Embryonic facial prominence (tissue), 1 donor: ENCODE results near the gene TRPV4.

Source experiments
- DNase-seq: peaks from one replicate; pipeline ENCODE4 v3.0.0-alpha.2; 2016; ENCODE audit errors: extremely low spot score

Gene TRPV4

DNA sequence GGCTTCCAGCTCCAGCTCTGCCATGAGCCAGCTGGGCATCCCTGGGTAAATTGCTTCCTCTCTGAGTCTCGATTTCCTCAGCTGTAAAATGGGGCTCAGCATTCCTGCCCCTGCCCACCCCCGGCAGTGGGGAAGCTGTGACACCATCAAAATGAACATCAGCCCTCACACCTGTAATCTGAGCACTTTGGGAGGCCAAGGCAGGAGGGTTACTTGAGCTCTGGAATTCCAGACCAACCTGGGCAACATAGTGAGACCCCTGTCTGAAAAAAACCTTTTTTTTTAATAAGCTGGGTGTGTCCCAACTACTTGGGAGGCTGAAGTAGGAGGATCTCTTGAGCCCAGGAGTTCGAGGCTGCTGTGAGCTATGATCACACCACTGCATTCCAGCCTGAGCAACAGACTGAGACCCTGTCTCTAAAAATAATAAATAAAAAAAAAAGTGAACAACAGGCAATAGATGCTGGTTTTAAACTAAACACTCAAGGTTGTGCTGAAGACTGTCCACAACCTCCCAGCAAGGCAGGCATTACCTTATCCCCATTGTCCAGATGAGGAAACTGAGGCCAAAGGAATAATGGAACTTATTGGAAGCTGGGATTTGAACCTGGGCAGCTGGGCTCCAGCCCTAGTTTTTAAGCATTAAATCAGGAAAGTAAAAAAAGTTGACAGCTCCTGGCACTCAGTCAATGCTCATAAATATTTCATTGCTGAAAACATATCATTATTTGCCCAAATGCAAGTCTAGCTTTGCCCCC is 4.3 kb downstream of the TRPV4 start:
- no peak for DNase-seq

GRCh38 chr12:109827566-109828550 is 5.3 kb downstream of the TRPV4 start:
- DNase-seq: no peak

DNA sequence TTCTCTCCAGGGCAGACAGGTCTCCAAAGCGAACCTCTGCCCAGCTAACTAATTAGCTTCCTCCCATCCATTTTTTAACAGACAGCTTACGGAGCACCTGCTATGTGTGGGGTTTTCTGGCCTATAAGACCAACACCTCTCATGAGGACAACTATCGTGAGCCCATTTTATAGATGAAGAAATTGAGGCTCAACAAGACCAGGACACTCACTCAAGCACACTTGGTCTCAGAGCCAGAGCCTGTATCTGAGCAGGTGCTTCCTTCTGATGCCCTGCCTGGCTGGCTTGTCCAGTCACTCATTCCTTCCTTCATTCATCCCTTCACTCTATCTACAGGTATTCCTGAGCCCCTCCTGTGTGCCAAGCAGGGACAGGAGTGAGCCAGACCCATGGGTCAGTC is 6.1 kb downstream of the TRPV4 start:
- no peak for DNase-seq

DNA sequence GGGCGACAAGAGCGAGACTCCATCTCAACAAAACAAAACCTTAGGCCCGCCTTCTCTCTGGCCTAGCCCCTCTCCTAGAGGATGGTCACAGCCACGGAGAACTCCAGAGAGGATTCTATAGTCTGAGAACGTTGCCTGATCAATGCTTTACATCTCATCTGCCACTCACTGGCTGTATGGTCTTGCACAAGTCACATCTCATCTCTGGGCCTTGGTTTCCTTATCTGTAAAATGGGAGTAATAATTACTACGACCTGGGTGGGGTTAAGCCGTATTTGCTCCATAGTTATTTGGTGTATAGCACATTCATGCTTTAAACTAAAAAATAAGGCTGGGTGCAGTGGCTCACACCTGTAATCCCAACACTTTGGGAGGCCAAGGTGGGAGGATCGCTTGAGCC is 8.5 kb downstream of the TRPV4 start:
- no peak for DNase-seq

GRCh38 chr12:109822951-109823411 is 10.2 kb downstream of the TRPV4 start:
- no peak for DNase-seq

DNA sequence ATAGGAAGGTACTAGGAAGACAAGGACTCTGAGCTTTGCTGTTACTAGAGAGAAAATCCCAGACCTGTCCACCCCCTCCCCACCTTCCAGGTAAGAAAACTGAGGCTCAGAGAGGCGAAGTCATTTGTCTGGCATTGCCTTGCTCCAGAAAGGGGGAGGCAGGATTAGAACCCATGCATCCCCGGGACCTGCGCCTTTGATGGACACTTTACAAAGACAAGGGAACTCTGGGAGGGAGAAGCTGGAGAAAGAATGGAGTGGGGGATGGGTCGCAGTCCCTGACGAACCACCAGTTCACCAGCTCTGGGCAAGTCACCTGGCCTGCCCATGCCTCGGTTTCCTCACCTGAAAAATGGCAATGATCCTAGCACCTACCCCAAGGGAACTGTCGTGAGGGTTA is 10.8 kb downstream of the TRPV4 start:
- no peak for DNase-seq

DNA sequence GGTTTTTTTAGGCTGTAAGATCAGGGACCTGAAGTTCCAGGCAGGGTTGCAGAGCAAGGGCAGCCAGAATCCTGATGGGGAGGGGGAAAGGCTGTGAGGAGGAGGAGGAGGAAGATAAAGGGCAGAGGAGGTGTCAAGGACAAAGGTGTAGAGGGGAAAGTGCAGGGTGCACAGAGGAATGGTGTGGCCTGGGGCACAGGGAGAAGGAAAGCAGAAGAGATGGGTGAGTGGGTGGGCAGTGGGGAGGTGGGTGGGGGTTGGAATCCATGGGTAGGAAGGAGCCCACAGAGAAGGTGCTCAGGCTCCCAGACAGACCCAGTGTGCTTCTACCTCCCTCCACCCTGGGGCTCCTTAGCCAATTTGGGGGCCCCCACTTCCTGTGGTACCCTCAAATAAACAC is 11.2 kb downstream of the TRPV4 start:
- DNase-seq: no peak

- no peak for DNase-seq
Measured at GRCh38 chr12:109820816-109821381, 12.3 kb downstream of the TRPV4 start.

DNA sequence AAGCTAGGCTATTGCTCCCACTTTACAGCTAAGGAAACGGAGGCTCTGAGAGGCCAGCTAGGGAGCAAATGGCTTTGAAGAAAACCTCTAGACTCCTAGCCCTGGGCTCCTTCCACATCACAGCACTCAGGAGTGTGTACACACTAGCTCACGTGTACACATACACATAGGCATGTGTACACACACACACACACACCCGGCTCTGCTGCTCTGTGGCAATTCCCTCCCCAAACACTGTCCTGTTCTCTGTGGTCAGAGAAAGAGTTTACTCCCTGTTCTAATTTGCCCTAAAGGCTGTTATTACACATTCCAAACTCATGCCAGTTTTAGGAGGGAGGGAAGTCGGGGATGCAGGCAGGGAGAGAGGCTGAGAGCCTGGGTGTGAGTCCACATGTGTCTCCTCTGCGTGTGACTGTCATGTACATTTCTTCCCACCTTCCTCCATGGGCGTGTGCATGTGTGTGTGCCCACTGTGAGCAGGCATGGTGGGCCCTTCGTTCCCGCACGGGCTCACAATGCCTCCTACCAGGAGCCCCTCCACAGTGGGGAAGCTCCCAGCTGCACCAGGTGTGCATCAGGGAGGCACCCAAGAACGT is 14.2 kb downstream of the TRPV4 start:
- no peak for DNase-seq

- DNase-seq: no peak
Measured at GRCh38 chr12:109818253-109818652, 14.9 kb downstream of the TRPV4 start.

DNA sequence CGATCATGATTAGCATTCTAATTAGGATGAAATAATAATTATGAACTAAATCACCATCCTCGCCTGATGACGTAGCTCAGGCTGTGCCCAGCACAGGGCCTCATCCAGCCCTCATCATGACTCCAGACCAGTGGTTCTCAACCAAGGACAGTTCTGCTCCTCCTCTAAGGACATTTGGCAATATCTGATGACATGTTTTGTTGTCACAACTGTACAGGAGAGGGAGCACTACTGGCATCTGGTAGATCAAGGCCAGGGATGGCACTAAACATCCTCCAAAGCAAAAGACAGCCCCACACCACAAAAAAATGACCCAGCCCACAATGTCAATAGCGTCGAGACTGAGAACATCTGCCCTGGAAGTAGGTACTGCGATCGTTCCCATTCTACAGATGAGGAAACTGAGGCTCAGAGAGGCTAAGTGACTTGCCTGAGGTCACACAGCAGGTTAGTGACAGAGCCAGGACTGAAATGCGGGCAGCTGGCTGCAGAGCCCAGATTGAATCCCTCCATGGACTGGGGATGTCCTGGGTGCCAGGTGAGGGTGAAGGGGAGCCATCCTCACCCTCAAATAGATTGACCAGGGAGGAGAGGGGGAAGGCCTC is 15.5 kb downstream of the TRPV4 start:
- no peak for DNase-seq

GRCh38 chr12:109816870-109817269 is 16.3 kb downstream of the TRPV4 start:
- DNase-seq: no peak

DNA sequence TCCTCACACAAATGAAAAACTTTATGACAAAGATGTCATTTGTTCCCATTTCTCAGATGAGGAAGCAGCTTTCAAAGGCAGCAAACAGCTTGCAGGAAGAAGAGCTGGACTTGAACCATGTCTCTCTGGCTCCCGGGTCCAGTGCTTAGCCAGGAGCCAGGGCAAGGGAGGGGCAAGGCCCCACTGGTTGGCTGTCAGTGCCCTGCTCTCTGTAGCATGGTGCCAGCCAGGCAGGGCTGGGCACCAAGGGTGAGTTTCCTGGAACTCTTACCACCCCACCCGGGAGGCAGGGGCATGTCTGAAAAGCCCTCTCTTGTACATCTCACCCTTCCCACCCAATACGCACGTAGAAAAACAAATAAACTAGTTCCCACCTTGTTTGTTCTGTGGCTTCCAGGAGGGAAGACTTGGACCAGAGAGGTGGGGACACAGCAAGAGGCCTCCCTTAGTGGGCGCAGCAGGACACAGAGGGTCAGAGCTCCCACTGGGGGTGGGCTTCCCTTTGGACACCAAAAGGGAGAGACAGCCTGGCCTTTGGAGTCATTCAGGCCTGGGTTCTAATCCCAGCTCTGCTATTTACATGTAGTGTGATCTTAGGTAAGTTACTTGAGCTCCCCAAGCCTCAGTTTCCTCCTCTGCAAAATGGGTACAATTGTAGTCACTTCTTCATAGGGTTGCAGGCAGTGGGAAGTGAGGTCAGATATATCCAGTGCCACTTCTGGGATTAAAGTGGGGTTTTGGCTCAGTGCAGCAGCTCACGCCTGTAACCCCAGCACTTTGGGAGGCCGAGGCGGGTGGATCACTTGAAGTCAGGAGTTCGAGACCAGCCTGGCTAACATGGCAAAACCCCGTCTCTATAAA is 17.2 kb downstream of the TRPV4 start:
- no peak for DNase-seq

DNA sequence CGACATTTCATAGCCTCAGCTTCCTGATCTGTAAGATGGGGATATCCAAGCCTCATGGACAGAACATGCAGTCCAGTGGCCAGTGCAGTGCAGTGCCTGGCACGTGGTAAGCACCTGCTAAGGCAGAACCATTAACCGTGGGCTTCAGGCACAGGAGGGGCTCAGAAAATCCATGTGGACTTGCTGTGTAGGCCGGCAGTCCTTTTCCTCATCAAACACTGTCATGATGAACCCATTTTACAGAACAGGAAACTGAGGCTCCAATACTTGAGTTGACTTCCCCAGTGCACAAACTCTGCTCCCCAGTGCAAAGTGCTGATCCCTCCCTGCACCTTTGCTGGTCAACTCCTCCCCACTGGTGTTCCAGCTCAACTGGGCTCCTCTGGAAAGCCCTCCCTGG is 18.0 kb downstream of the TRPV4 start:
- no peak for DNase-seq

DNA sequence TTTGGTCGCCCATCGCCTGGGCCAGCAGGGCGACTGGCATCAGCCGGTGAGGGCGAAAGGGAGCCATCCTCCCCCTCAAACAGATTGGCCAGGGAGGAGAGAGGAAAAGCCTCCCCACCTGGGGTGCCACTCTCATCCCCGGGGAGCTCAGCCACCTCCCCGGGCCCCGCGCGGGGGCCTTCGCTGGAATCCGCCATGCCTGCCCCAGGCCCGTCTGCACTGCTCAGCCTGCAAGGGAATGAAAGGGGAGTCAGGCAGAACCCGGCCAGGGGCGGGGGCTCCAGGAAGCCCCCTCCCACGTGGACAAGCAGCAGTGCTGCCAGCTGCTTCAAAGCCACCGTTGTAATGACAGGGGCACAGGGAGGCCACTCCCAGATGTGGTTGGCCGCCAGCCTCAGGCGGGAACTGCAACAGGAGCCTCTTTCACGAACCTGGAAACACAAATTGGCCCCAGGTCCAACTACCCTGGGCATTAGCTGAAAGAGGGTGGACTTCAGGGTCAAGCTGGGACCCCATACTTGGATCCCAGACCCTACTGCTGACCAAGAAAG is 18.5 kb downstream of the TRPV4 start:
- no peak for DNase-seq

GRCh38 chr12:109813810-109814416 is 19.3 kb downstream of the TRPV4 start:
- DNase-seq: no peak

- DNase-seq: no peak
Measured at GRCh38 chr12:109811624-109811995, 21.6 kb downstream of the TRPV4 start.

DNA sequence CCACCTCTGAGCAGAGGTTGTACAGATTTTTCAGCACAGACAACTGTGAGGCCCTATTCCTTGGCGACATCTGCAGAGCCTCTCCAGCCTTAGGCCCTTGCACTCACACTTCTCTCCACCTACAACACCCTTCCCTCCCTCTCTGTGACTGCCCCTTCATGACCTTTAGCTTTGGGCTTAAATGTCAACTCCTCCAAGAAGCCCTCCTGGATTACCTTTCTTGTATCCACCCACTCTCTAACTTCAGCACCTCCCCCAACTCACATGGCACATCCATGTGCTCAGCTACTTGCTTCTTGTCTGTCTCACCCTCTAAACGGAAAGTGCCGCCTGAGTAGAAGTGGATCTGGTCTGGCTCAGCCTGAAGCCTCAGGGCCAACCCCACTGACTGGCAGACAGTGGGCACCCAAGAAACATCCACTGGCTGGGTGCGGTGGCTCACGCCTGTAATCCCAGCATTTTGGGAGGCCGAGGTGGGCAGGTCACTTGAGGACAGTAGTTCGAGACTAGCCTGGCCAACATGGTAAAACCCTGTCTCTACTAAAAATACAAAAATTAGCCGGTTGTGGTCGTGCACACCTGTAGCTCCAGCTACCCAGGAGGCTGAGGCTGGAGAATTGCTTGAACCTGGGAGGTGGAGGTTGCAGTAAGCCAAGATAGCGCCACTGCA is 22.1 kb downstream of the TRPV4 start:
- no peak for DNase-seq

DNA sequence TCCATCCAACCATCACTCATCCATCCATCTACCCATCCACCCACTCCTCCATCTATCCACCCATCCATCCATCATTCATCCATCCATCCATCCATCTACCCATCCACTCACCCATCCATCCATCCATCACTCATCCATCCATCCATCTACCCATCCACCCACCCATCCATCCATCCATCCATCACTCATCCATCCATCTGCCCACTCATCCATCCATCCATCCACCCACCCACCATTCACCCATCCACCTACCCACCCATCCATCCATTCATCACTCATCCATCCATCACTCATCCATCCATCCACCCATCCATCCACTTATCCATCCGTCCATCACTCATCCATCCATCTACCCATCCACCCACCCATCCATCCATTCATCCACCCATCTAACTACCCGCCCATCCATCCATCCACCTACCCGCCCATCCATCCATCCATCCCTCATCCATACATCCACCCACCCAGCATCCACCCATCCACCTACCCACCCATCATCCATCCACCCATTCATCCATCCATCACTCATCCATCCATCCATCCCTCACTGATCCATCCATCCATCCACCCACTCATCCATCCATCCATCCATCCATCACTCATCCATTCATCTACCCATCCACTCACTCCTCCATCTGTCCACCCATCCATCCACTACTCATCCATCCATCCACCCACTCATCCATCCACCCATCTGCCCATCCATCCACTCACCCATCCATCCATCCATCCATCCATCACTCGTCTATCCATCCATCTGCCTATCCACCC is 24.1 kb downstream of the TRPV4 start:
- no peak for DNase-seq
